ENCODE results near the gene JAKMIP2.

The JAKMIP2 gene

DNA sequence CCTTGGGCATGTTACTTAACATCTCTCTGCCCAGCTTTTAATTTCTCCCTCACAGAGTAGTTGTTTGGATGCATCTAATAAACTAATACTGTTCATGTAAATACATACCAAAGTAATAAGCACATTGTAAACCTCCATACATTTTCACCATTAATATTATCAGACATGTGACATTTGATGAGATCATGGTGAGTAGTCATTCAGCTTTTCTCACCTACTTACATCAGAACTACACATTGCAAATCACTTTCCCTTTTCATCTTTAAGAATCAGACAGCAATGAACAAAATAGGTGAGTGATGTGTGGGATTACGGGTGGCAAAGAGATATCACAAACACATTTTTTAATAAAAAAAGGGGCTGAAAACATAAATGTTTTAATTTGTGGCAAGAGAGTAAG lies 89.3 kb downstream of the JAKMIP2 start:
- no peak for DNase-seq

GRCh38 chr5:147691130-147691529 lies 91.4 kb downstream of the JAKMIP2 start:
- DNase-seq = peak; percentile 47

GRCh38 chr5:147690595-147690994 lies 91.9 kb downstream of the JAKMIP2 start:
- peak; percentile 47 for DNase-seq

GRCh38 chr5:147689426-147689825 lies 93.1 kb downstream of the JAKMIP2 start:
- DNase-seq = peak; percentile 91

DNA sequence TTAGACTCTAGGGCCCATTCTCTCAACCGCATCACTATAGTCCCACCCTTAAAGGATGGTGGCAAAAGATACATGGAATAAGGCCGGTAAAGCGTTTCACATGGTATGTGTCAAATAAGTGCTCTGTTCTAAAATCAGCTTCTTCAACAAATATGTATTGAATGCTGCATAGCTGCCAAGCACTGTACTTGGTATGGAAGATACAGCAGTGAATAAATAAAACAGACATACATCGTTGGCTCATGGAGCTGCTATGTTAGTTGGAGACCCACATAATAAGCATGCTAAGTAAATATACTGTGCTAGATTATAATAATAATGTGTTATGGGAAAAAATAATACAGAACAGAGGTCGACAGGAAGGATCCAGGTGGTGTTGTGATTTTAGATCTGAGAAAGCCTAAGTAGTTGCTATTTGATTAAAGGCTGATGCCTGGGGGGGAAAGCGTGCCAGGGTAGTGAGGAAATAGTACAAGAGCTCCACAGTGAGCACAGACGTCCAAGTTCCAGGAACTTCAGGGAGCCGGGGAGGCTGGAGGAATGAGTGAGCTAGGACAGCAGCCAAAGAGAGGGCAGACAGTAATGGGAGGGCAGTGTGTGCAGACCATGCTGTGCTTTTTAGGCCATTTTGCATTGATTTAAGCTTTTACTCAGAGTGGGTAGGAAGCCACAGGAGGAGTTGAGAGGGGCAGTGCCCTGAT lies 93.7 kb downstream of the JAKMIP2 start:
- DNase-seq = peak; percentile 59

DNA sequence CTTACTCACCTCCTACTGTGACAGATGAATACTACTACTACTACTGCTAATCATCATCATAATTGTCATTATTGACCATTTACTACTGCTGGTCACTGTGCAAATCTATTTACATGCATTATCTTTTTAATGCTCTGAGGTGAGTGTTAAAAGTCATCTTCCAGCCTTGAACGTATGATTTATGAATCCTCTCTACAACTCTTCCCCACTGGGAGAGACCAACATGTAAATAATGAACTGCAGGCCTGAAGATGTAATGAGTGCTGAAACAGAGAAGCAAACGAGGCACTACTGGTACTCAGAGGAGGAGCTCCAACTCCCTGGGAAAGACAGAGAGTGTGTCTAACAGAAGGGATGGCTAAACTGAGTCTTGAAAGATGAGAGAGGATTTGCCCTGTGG lies 95.4 kb downstream of the JAKMIP2 start:
- DNase-seq = no peak

GRCh38 chr5:147686421-147686820 lies 96.1 kb downstream of the JAKMIP2 start:
- DNase-seq = no peak

DNA sequence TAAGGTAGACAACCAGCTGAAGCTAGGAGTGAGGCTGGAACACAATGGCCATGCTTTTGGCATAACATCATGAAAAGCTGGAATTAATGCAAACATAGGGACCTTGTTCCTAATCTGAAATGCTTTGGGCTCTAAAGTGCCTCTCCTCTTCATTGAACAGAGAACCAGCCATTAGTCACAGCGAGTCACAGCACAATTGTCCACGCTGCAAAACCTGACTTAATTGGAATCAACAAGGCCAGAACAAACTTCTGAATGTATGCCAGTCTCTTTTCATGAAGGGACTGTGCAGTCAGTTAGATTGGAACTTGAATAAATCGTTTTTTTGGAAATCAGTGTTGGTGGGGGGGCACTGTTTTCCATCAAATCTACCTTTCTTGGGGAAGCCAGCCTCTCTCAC lies 96.5 kb downstream of the JAKMIP2 start:
- DNase-seq = no peak

DNA sequence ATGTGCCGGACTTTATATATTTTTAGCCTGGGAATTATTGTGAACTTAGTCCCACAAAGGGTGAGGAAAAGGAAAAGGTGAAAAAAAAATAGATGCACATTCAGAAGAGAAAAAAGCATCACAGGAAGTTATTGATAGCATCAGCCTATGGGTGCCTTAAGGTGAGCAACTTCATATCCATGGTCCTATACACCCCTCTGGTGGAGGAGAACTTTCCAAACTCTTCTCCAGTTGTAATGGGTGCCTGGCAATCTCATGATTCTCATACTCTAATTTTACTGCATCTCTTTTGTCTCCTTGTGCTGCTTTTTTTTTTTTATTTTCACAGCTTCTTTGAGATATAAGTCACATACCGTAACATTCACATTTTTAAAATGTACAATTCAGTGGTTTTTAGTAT lies 107.4 kb downstream of the JAKMIP2 start:
- peak; percentile 56 for DNase-seq

GRCh38 chr5:147674411-147674810 lies 108.1 kb downstream of the JAKMIP2 start:
- DNase-seq = peak; percentile 47

DNA sequence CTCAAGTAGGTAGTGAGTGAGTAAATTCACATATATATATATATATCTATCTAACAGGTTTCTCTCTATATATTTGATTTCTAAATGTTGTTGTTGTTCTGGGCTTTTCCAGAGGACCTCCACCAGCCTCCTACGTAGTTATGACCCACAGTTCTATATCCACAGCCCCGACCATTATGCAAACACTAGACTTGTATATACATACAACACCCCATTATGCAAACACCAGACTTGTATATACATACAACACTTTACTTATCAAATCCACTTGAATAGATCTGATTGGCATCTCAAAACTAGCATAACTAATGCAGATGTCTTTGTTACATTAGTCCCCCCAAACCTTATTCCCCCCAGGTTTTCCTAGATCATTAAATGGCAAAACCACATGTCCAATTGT lies 108.7 kb downstream of the JAKMIP2 start:
- DNase-seq = no peak

GRCh38 chr5:147673266-147673665 lies 109.3 kb downstream of the JAKMIP2 start:
- peak; percentile 98 for DNase-seq

DNA sequence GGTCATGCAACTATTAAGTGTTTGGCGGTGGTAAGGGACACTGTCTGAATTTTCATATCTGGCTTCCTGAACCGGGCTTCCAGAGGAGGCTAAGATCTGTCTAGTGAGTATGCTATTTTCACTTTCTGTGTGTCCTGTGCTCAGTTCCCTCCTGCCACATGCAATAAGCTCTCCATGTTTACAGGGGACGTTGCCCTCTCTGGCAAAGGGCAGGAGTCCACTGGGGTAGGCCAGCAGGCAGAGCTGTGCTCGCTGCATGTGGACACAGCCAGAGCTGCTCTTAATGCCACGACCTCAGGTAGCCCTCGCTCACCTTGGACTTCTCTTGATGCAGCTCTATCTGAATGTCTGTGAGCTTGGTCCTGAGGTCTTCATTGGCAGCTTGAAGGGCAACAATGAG lies 111.2 kb downstream of the JAKMIP2 start:
- no peak for DNase-seq

DNA sequence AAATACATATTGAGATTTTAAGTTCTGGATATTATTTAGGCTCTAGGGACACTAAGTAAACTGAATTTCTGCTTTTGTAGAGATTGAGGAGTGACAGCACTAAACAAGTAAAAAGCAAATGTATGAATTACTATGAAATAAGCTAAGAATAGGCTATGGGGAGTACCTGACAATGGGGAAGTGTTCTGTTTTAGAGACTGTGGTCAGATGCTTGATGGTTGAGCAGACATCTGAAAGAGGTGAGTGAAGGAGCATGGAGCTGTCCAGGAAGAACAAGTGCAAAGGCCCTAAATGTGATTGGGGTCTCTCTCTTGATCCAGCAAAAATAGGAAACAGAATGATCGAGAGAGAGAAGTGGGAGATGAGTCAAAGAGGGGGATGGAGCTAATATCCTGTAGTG lies 111.7 kb downstream of the JAKMIP2 start:
- DNase-seq = no peak

DNA sequence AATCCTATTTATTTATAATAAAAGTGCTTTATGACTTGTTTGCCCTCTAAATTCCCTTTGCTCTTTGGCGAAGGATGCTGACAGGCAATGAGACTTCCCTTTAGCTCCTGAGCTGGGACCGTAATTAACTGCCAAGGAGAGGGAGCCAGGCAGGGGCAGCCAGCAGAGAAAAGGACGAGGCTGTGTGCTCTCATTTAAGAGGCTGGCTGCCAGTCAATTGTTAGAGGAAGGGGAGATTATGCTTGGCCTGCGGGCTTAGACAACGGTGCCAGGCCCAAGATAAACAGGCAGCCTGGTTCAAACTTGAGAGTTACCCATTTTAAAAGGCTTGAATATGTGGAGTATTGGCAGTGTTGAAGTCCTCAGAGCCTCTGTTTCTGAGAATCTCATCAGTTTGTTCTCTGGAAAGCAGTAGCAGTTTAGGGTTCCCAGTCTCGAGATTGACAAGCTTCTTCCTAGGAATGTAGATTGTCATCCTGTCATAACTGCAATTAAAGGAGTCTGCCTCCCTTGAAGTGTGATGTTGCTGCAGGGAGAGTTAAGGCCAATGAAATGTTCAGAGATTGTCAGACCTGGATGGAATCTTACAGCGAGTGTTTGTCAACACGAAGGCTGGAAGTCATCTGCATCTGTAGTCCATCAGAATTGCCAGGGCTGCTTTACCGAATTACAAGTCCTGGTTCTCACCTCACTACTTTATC lies 113.2 kb downstream of the JAKMIP2 start:
- DNase-seq = no peak

DNA sequence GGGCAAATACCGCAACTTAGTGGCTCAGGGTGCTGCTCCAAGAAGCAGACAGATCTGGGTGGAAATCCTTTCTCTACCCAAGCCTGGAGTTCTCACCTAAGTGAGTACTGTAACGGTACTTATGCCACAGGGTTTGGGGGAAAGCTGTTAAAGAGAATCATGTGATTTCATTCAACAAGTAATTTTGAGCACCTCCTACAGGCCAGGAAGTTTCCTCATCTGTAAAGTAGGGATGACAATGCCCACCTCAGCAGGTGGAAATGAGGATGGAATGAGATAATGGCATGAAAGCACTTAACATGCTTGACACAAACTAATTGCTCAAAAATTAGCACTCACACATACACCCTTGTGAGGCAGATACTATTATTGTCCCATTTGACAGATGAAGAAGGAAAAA lies 114.1 kb downstream of the JAKMIP2 start:
- no peak for DNase-seq

- no peak for DNase-seq
Measured at GRCh38 chr5:147667363-147667762, 115.2 kb downstream of the JAKMIP2 start.

- no peak for DNase-seq
Measured at GRCh38 chr5:147666419-147666818, 116.1 kb downstream of the JAKMIP2 start.

GRCh38 chr5:147661541-147661940 lies 121.0 kb downstream of the JAKMIP2 start:
- DNase-seq = no peak

GRCh38 chr5:147659166-147659929 lies 123.2 kb downstream of the JAKMIP2 start:
- DNase-seq = no peak

DNA sequence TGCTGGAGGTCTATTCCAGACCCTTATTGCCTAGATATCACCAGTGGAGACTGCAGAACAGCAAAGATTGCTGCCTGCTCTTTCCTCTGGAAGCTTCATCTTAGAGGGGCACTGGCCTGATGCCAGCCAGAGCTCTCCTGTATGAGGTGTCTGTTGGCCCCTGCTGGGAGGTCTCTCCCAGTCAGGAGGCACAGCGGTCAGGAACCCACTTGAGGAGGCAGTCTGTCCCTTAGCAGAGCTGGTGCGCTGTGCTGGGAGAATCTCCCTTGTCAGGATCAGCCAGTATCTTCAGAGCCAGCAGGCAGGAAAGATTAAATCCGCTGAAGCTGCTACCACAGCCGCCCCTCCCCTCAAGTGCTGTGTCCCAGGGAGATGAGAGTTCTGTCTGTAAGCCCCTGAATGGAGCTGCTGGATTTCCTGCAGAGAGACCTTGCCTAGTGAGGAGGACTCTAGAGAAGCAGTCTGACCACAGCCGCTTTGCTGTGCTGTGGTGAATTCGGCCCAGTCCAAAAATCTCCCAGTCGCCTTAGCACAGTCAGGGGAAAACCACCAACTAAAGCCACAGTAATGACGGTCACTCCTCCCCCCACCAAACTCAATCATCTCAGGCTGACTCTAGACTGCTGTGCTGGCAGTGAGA lies 124.1 kb downstream of the JAKMIP2 start:
- DNase-seq = peak; percentile 75

- DNase-seq = no peak
Measured at GRCh38 chr5:147648597-147648996, 133.9 kb downstream of the JAKMIP2 start.

DNA sequence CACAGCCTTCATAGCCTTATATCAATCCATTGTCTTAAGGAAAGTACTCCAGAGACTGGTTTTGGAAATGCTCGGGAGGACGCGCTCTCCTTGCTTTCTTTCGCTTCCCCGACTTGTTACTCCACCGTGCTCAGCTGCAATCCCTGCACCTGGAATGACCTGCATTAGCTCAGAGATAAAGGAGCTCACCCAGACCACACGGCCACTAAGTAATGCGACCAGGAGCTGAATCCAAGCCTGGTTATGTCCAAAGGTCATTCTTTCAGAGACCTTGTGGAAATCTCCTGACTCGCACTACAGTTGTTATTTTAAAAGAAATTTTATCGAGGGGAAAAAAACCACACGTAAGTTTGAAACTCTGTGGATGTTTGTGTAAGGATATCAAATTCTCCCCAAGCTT lies 137.3 kb downstream of the JAKMIP2 start:
- no peak for DNase-seq
